ENCODE measurements around the gene NECTIN3. TPM values are rescaled to one million over a fixed set of nuclear protein-coding genes. Genes with fewer than 3 reads are reported as not detected.

Gene NECTIN3
- total RNA-seq, 4 donors from 2014 or later: 24.9 to 30.1 (median 26.7) TPM

DNA sequence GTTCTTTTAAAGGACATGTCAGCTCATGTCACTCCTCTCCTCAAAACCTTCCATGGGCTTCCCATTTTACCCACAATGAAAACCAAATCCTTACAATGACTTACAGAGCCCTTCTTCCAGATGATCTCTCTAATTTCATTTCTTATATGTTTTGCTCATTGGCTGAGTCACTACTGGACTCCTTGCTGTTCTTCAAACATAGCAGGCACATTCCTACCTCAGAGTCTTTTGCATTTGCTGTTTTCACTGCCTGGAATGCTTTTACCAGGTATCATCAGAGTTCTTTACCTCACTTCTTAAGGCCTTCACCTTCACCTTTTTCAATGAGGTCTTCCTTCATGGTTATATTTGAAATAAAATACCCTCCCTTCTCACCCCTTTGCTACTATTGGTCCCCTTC is 57.3 kb downstream of the NECTIN3 start:
- no peak for DNase-seq (ENCODE audit: extremely low spot score)
- Histone ChIP-seq H3K27ac (replicated peaks in 1 of 4) (no peak overlapping the region), H3K9me3 (no peaks in the 10 kb centered on the region), H3K27me3 (no peaks in the 10 kb centered on the region), H3K36me3 (peaks cover 0 to 9% (median 0%) of the 10 kb centered on the region in 4 donors), H3K4me3 (no peak overlapping the region), H3K4me1 (no peaks in the 10 kb centered on the region)
- intact Hi-C loops (cut with DNase I): no loop called here
- no peak for TF ChIP-seq POLR2AphosphoS5 (IDR thresholded peaks at IDR 0.05)
- TF ChIP-seq EP300 (IDR thresholded peaks at IDR 0.05): no peak
- TF ChIP-seq, protein P1, sequence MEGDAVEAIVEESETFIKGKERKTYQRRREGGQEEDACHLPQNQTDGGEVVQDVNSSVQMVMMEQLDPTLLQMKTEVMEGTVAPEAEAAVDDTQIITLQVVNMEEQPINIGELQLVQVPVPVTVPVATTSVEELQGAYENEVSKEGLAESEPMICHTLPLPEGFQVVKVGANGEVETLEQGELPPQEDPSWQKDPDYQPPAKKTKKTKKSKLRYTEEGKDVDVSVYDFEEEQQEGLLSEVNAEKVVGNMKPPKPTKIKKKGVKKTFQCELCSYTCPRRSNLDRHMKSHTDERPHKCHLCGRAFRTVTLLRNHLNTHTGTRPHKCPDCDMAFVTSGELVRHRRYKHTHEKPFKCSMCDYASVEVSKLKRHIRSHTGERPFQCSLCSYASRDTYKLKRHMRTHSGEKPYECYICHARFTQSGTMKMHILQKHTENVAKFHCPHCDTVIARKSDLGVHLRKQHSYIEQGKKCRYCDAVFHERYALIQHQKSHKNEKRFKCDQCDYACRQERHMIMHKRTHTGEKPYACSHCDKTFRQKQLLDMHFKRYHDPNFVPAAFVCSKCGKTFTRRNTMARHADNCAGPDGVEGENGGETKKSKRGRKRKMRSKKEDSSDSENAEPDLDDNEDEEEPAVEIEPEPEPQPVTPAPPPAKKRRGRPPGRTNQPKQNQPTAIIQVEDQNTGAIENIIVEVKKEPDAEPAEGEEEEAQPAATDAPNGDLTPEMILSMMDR (IDR thresholded peaks at IDR 0.05): no peak
- no peak for TF ChIP-seq POLR2A (IDR thresholded peaks at IDR 0.05; ENCODE audit: low read depth)

DNA sequence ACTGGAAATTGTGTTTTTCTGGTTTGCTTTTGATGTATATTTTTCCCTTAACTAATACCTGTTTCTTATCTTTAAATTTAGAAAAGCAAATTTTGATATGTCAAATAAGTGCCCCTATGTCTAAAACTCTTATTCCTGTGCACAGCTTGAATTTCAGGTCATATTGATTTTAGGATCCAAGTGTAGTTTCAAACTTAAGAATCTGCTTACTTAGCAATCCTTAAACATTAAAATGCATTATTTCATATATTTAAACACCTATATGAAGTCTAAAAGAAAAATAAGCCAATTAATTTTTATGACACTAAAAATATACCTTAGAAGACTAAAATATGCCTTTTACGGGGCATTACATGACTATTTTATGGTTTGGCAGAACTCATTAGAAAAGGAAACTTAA is 59.2 kb downstream of the NECTIN3 start:
- H3K36me3 ChIP-seq: peaks cover 0 to 15% (median 2%) of the 10 kb centered on the region in 4 donors
- TF ChIP-seq POLR2AphosphoS5 (IDR thresholded peaks at IDR 0.05) (no peak), EP300 (IDR thresholded peaks at IDR 0.05) (no peak), POLR2A (IDR thresholded peaks at IDR 0.05; ENCODE audit: low read depth) (no peak)
- TF ChIP-seq, protein P1 (IDR thresholded peaks at IDR 0.05): no peak
- H3K27ac ChIP-seq (replicated peaks in 1 of 4): no peak overlapping the region
- no peak for DNase-seq (ENCODE audit: extremely low spot score)
- intact Hi-C loops (cut with DNase I): no loop called here
- no peaks in the 10 kb centered on the region for H3K9me3 ChIP-seq
- H3K4me3 ChIP-seq: no peak overlapping the region
- H3K4me1 ChIP-seq: no peaks in the 10 kb centered on the region
- no peaks in the 10 kb centered on the region for H3K27me3 ChIP-seq
- 100% methylated on average over 1 of the region's 1 CpG for WGBS

DNA sequence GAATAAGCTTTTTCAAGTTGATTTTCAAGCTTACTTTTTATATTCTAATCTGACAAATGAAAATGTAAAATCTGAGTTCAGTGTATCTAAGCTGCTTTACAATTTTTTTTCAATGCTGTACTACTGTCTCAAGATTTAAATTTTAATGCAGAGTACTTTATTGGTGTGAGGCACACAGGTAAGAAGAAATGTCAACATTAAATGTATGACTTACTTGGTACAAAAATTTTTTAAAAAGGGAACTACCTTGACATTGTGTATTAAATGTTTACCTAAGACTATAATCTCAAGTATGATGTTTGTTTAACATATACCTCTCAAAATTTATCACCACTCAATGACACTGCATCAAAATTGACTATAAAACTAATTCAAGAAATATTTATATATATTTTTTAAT is 62.7 kb downstream of the NECTIN3 start:
- intact Hi-C loops (cut with DNase I): no loop called here
- TF ChIP-seq, protein P1 (IDR thresholded peaks at IDR 0.05): no peak
- TF ChIP-seq POLR2A (IDR thresholded peaks at IDR 0.05; ENCODE audit: low read depth) (no peak), EP300 (IDR thresholded peaks at IDR 0.05) (no peak), POLR2AphosphoS5 (IDR thresholded peaks at IDR 0.05) (no peak)
- no peak for DNase-seq (ENCODE audit: extremely low spot score)
- peaks cover 0 to 7% (median 2%) of the 10 kb centered on the region in 4 donors for H3K4me1 ChIP-seq
- H3K9me3 ChIP-seq: no peaks in the 10 kb centered on the region
- no peak overlapping the region for H3K27ac ChIP-seq (replicated peaks in 1 of 4)
- H3K36me3 ChIP-seq: peaks cover 0 to 12% (median 2%) of the 10 kb centered on the region in 4 donors
- no peaks in the 10 kb centered on the region for H3K27me3 ChIP-seq
- H3K4me3 ChIP-seq: no peak overlapping the region

DNA sequence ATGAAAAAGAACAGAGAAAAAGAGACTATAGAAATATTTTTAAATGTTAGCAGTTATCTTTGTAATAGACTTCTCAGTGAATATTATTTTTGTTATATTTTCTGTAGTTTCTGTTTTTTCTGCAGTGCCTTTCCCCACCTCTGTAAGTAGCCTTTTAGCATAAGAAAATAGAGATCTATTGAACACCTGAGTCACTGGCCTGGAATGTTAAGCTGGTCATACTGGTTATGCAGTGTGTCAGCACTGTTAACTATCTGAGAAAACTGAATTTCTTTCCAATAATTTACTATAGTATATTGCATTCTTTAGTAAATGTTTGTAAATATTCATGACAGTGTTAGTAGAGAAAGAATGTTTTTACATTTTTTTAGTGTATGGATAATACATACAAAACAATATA is 79.8 kb downstream of the NECTIN3 start:
- TF ChIP-seq, protein P1 (IDR thresholded peaks at IDR 0.05): no peak
- TF ChIP-seq POLR2AphosphoS5 (IDR thresholded peaks at IDR 0.05) (no peak), EP300 (IDR thresholded peaks at IDR 0.05) (no peak), POLR2A (IDR thresholded peaks at IDR 0.05; ENCODE audit: low read depth) (no peak)

DNA sequence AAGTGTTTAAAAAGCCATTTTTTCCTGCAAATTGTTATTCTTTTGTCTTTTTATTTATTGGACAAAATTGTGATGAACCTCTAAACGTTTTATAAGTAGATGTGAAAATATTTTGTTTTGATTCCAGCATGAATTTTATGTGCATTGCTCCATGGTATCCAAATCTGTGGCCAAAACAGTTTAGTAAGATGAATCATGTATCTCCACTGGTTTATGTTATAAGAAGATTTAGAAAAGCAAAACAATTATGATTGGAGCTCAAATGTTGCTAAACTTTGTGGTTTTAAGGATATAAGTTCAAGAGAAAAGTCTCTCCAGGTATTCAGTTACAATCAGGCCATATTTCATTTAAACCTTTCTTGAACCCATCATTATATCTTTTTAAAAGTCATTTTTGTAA is 80.9 kb downstream of the NECTIN3 start:
- H3K36me3 ChIP-seq: peaks cover 0 to 10% (median 2%) of the 10 kb centered on the region in 4 donors
- no peaks in the 10 kb centered on the region for H3K4me1 ChIP-seq
- H3K27ac ChIP-seq (replicated peaks in 1 of 4): no peak overlapping the region
- no peaks in the 10 kb centered on the region for H3K27me3 ChIP-seq
- DNase-seq (ENCODE audit: extremely low spot score): no peak
- WGBS: 31% methylated on average over 1 of the region's 1 CpG
- H3K4me3 ChIP-seq: no peak overlapping the region
- no peak for TF ChIP-seq EP300 (IDR thresholded peaks at IDR 0.05)
- TF ChIP-seq, protein P1 (IDR thresholded peaks at IDR 0.05): no peak
- TF ChIP-seq POLR2AphosphoS5 (IDR thresholded peaks at IDR 0.05): no peak
- TF ChIP-seq POLR2A (IDR thresholded peaks at IDR 0.05; ENCODE audit: low read depth): no peak
- no peaks in the 10 kb centered on the region for H3K9me3 ChIP-seq
- intact Hi-C loops (cut with DNase I): no loop called here

More for the DNA sequence above, 79.8 kb downstream of the NECTIN3 start:
- Histone ChIP-seq H3K9me3 (no peaks in the 10 kb centered on the region), H3K4me3 (no peak overlapping the region), H3K36me3 (peaks cover 0 to 10% (median 2%) of the 10 kb centered on the region in 4 donors), H3K27me3 (no peaks in the 10 kb centered on the region), H3K27ac (replicated peaks in 1 of 4) (no peak overlapping the region), H3K4me1 (no peaks in the 10 kb centered on the region)
- no peak for DNase-seq (ENCODE audit: extremely low spot score)
- intact Hi-C loops (cut with DNase I): no loop called here
